HepG2 (cell line): ENCODE data around the gene RSPRY1. TPM values are rescaled to one million over a fixed set of nuclear protein-coding genes. Genes with fewer than 3 reads are reported as not detected.

ENCODE experiments used
- ADNP ChIP-seq: sonication (generic); formaldehyde crosslinking; IDR thresholded peaks from 2 replicates; pipeline ENCODE4 v1.4.0; 2020; ENCODE audit warnings: missing genetic modification reagents
- ARNT2 ChIP-seq: sonication (generic); formaldehyde crosslinking; IDR thresholded peaks from 2 replicates; pipeline ENCODE4 v1.8.0; 2022; ENCODE audit warnings: mild to moderate bottlenecking, low read depth, missing genetic modification reagents, moderate library complexity
- GZF1 ChIP-seq: sonication (generic); formaldehyde crosslinking; IDR thresholded peaks from 2 replicates; pipeline ENCODE4 v1.5.1; 2020; ENCODE audit warnings: mild to moderate bottlenecking, missing genetic modification reagents
- HDAC1 ChIP-seq: sonication (generic); formaldehyde crosslinking; IDR thresholded peaks from 2 replicates; pipeline ENCODE4 v1.5.1; 2020; ENCODE audit warnings: mild to moderate bottlenecking, missing genetic modification reagents
- HIC2 ChIP-seq: sonication (generic); formaldehyde crosslinking; IDR thresholded peaks from 2 replicates; pipeline ENCODE4 v1.9.0; 2022; ENCODE audit warnings: low read depth, missing genetic modification reagents
- HNRNPK ChIP-seq: fragments of 200-400 bp; formaldehyde crosslinking; IDR thresholded peaks from 2 replicates; pipeline ENCODE4 v1.6.1; 2018; ENCODE audit warnings: low read length, low read depth, moderate library complexity, mild to moderate bottlenecking; ENCODE audit not compliant: poor library complexity, severe bottlenecking
- ISL2 ChIP-seq: sonication (generic); formaldehyde crosslinking; IDR thresholded peaks from 2 replicates; pipeline ENCODE4 v1.5.0; 2020; ENCODE audit warnings: missing genetic modification reagents
- PREB ChIP-seq: sonication (generic); formaldehyde crosslinking; IDR thresholded peaks from 2 replicates; pipeline ENCODE4 v1.4.0; 2020; ENCODE audit warnings: missing genetic modification reagents
- RBM22 ChIP-seq: fragments of 200-400 bp; formaldehyde crosslinking; optimal IDR thresholded peaks from 2 replicates; pipeline ENCODE3; 2017; ENCODE audit warnings: mild to moderate bottlenecking, low read length, moderate library complexity
- SSRP1 ChIP-seq: IDR thresholded peaks from 2 replicates; pipeline ENCODE4 v1.6.1; 2016; ENCODE audit warnings: control low read depth
- ZBTB34 ChIP-seq: sonication (generic); formaldehyde crosslinking; IDR thresholded peaks from 2 replicates; pipeline ENCODE4 v1.8.0; 2022; ENCODE audit warnings: mild to moderate bottlenecking, missing genetic modification reagents
- ZBTB49 ChIP-seq: sonication (generic); formaldehyde crosslinking; IDR thresholded peaks from 2 replicates; pipeline ENCODE4 v1.4.0; 2020; ENCODE audit warnings: missing genetic modification reagents, borderline replicate concordance
- ZFP91 ChIP-seq: sonication (generic); formaldehyde crosslinking; IDR thresholded peaks from 2 replicates; pipeline ENCODE4 v1.9.0; 2022; ENCODE audit warnings: missing genetic modification reagents, mild to moderate bottlenecking, borderline replicate concordance
- ZNF275 ChIP-seq: sonication (generic); formaldehyde crosslinking; IDR thresholded peaks from 2 replicates; pipeline ENCODE4 v1.8.0; 2022; ENCODE audit warnings: missing genetic modification reagents, mild to moderate bottlenecking, inconsistent platforms, borderline replicate concordance
- ZNF552 ChIP-seq: sonication (generic); formaldehyde crosslinking; IDR thresholded peaks from 2 replicates; pipeline ENCODE4 v1.9.0; 2022; ENCODE audit warnings: missing genetic modification reagents, mild to moderate bottlenecking, borderline replicate concordance
- ZNF567 ChIP-seq: sonication (generic); formaldehyde crosslinking; IDR thresholded peaks from 2 replicates; pipeline ENCODE4 v1.8.1; 2023; ENCODE audit warnings: mild to moderate bottlenecking, missing genetic modification reagents, borderline replicate concordance
- ZNF615 ChIP-seq: sonication (generic); formaldehyde crosslinking; IDR thresholded peaks from 2 replicates; pipeline ENCODE4 v1.5.0; 2020; ENCODE audit warnings: mild to moderate bottlenecking, missing genetic modification reagents, borderline replicate concordance
- polyA plus RNA-seq, 8 experiments: library from polyadenylated mRNA; depleted of rRNA in 3 of 8; stranded (reverse) in 7 of 8; unstranded in 1 of 8; fragments of >200 nt; fragmentation: Illumina TruSeq in 4 of 8; extraction: Trizol in 4 of 8; gene quantifications; 2 replicates each; pipeline versions ENCODE4 v1.2.1 to v1.2.3, GENCODE V29; 2011 to 2016; ENCODE audit warnings: low read depth in 4 of 8, missing spikeins in 1 of 8, mixed read lengths in 1 of 8; ENCODE audit not compliant: insufficient read depth in 1 of 8
- total RNA-seq, 5 experiments: library from RNA; depleted of rRNA; stranded (reverse); fragments of >200 nt; fragmentation: Illumina TruSeq; extraction: Trizol; gene quantifications; 2 replicates each; pipeline ENCODE4 v1.2.3, GENCODE V29; 2016; ENCODE audit warnings: low read depth in 1 of 5

Gene RSPRY1
- total and polyA plus RNA-seq, 2 of the 13 experiments (the other 11 are each of a cell fraction or from before 2014, with no cell fraction given), result 53.4 to 61.0 TPM

GRCh38 chr16:57268804-57269800 is 83.0 kb downstream of the RSPRY1 start (continued):
- TF ChIP-seq ZFP91 (CRISPR knock-in tag) (peak; percentile 55; the same call in 1 of the 2 replicates), ZNF615 (CRISPR knock-in tag) (peak; percentile 57; the same call in 1 of the 2 replicates), RBM22 (peak; percentile 21), HIC2 (CRISPR knock-in tag) (no peak), HDAC1 (CRISPR knock-in tag) (peak; percentile 31; the same call in 1 of the 2 replicates), ARNT2 (CRISPR knock-in tag) (peak; percentile 49; the same call in 1 of the 2 replicates), ZBTB34 (CRISPR knock-in tag) (0 out of 2 replicates have a peak, but pooled peaks have one; percentile 23), SSRP1 (0 out of 2 replicates have a peak, but pooled peaks have one; percentile 20), ZNF567 (no peak), ZNF275 (0 out of 2 replicates have a peak, but pooled peaks have one; percentile 27), ZBTB49 (CRISPR knock-in tag) (no peak), PREB (CRISPR knock-in tag) (no peak), GZF1 (CRISPR knock-in tag) (0 out of 2 replicates have a peak, but pooled peaks have one; percentile 25), ZNF552 (CRISPR knock-in tag) (no peak), ADNP (peak; percentile 54; the same call in 1 of the 2 replicates), ISL2 (no peak), HNRNPK (no peak)
